Esophagus mucosa (tissue), 1 donor: ENCODE measurements around the gene MYDGF. TPM values are rescaled to one million over a fixed set of nuclear protein-coding genes. Genes with fewer than 3 reads are reported as not detected.

Experiments used
- ATAC-seq: fragments of 200-7000 bp; cut with Tn5 transposase; one replicate; pipeline ENCODE4 v1.9.1; 2020
- total RNA-seq: library from RNA; stranded (reverse); gene quantifications from one replicate; pipeline ENCODE4 v1.2.4, GENCODE V29; 2023
- donor health status: DM: yes; HTN: yes; CAD: no.

The MYDGF gene
- total RNA-seq, 1 donor from 2014 or later: 42.0 TPM

DNA sequence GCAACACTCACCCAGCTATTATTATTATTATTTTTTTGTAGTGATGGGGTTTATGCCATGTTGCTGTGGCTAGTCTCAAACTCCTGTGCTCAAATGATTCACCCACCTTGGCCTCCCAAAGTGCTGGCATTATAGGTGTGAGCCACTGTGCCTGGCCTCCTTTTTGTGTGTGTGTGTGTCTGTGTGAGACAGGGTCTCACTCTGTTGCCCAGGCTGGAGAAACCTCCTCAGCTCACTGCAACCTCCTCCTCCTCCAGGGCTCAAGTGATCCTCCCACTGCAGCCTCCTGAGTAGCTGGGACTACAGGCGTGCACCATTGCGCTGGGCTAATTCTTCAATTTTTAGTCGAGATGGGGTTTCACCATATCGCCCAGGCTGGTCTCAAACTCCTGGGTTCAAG, 3.6 kb upstream of the MYDGF start:
- ATAC-seq: no peak

GRCh38 chr19:4673216-4673615, 3.1 kb upstream of the MYDGF start:
- ATAC-seq: no peak

DNA sequence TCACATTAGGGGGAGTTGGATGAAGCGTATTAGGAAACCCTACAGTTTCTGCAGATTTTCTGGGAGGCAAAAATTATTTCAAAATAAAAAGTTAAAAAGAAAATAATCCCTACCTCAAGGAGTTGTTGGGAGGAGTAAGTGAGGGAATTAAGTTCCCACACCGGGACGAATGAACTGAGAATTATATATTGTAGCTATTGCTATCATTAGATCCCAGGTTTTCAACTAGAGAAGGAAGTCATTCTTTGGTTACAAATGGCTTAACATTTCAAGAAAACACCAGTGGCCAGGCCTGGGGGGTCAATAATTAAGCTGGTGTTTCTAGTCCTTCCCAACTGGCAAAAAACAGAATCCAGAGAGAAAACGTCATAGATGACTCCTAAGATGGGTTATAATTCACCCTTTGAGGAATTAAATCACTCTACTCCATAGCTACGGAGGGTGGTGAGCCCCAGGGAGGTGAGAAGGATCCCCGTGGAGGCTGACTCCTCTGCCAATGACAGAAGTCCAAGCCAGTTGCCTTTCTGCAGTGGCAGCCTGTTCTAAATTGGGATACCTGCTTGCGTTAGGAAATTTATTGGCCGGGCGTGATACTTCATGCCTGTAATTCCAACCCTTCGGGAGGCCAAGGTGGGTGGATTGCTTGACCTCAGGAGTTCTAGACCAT, 1.2 kb upstream of the MYDGF start:
- ATAC-seq: no peak

- no peak for ATAC-seq
Observed at GRCh38 chr19:4664642-4665041, 5.5 kb downstream of the MYDGF start.

DNA sequence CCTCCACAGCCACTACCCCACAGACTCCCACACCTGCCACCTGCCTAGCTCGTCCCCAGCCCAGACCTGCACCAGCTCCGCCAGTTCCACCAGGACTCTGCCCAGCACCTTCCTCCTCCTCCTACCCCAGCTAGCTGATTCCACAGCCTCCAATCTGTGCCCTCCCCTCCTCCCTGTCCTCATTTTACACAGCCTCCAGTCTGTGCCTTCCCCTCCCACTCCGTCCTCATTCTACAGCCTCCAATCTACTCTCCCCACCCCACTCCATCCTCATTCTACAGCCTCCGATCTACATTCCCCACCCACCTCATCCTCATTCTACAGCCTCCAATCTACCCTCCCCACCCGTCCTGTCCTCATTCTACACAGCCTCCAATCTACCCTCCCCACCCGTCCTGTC, 7.3 kb downstream of the MYDGF start:
- peak; percentile 5 for ATAC-seq

- ATAC-seq: no peak
Observed at GRCh38 chr19:4662020-4662695, 8.0 kb downstream of the MYDGF start.

DNA sequence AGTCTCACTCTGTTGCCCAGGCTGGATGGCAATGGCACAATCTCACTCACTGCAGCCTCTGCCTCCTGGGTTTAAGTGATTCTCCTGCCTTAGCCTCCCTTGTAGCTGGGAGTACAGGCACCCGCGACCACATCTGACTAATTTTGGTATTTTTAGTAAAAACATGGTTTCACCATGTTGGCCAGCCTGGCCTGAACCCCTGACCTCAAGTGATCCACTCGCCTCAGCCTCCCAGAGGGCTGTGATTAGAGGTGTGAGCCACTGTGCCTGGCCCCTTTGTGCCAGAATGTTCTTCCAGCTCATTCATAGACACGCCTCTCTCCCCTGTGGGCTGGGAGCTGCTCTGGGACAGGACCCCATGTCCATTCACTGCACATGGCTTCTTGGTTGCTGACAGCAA, 9.1 kb downstream of the MYDGF start:
- ATAC-seq: no peak

DNA sequence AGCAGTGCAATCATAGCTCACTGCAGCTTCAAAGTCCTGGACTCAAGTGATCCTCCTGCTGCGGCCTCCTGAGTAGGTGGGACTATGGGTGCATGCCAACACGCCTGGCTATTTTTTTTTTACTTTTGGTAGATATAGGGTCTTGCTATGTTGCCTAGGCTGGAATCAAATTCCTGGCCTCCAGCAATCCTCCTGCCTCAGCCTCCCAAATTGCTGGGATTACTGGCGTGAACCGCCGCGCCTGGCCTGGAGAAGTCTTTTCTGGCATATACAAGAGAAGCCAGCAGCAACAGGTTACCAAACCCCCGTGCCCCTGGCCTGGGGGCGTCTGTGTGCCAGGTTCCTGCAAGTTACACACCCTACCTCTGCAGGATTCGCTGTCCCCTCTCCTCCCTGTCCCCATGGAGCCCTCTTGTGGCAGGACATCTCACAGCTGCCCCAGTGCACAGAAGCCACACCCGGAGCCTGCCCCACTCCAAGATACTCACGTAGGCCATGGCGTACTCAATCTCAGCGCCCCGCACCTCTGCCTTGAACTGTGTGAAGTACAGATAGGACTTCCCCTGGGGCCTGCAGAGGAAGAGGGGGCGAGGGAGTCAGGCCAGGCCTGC, 9.9 kb downstream of the MYDGF start:
- peak; percentile 48 for ATAC-seq

DNA sequence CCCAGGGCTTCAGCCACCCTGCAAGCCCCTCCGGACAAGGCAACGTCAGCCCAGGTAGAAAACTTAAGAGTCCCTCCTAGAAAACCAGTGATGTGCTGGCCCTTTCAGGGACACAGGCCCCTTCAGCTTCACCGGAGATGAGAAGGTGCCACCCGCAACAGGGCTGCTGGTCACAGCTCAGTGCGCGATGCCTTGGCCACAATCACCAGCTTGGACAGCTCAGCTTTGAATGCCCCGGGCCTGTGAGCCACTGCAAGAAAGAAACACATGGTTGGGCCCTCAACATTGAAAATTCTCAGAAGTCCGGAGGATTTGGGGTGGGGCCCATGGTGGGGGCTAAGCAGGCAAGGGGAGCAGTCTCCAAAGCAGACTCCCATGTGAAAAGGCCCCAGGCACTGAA, 12.3 kb downstream of the MYDGF start:
- ATAC-seq: no peak

- no peak for ATAC-seq
Observed at GRCh38 chr19:4657262-4657661, 12.9 kb downstream of the MYDGF start.

DNA sequence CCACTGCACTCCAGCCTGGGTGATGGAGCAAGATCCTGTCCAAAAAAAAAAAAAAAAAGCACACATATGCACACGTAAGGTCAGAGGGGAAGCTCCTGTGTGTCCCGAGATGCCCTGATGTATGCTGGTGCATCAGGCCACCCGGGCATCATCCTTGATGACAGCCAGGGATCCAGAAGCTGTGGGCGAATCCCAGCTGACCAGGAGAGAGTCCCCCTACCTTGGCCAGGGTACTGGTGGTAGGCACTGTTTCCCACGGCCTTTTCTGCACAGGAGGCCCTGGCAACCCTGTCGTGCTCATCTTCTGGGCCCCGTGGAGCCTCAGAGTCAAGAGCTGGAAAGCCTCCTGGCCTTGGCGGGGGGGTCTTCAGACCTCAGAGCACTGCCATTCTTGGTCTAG, 14.0 kb downstream of the MYDGF start:
- no peak for ATAC-seq

- no peak for ATAC-seq
Observed at GRCh38 chr19:4654437-4655361, 15.4 kb downstream of the MYDGF start.

DNA sequence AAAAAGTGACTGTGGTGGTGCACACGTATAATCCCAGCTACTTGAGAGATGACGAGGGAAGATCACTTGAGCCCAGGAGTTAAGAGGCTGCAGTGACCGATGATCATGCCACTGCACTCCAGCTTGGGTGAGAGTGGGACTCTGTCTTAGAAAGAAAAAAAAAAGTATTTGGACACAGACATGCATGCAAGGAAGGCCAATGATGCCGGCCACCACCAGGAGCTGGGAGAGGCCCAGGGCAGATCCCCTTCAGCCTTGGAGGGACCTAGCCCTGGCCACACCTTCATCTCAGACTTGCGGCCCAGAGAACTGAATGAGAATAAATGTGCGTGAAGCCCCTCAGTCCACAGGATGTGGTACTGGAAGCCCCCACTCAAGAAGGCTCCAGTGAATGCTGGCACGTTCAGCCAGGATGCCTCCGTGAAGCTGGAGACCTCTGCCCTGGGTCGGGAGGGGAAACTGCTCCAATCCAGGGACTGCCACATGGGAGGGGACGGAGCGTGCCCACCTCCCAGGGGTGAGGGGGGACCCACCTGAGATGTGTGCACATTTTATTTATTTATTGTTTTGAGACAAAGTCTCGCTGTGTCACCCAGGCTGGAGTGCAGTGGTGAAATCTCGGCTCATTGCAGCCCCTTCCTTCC, 16.2 kb downstream of the MYDGF start:
- ATAC-seq: no peak

- ATAC-seq: no peak
Observed at GRCh38 chr19:4652075-4652474, 18.1 kb downstream of the MYDGF start.

GRCh38 chr19:4650159-4650558, 20.0 kb downstream of the MYDGF start:
- no peak for ATAC-seq

DNA sequence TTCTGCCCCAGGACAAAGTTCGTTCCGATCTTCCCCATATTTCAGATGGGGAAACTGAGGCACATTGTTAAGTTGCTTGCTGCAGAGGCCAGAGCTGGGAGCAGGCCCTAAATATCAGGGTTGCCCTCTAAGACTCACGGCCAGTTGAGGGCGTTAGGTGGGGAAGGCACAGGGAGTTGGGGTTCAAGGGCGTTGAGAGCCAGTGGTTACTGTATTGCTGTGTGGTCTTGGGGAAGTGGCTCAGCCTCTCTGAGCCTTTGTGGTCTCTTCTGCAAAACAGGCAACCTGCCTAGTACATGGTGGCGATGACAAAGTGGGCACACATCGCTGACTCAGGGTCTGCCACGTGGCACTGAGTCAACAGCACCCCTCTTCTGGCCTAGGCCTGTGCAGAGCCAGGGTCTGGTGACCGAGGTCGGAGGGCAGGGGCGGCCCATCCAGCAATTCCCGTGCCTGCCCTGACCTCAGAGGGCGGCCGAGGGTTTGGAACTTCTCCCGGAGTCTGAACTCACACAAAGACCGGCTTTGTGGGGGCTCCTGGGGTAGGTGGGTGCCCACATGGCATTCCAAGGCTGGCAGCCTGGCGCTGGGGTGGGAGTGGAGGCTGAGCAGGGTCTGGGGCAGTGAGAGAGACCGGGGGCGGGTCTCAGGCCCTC, 20.6 kb downstream of the MYDGF start:
- no peak for ATAC-seq

DNA sequence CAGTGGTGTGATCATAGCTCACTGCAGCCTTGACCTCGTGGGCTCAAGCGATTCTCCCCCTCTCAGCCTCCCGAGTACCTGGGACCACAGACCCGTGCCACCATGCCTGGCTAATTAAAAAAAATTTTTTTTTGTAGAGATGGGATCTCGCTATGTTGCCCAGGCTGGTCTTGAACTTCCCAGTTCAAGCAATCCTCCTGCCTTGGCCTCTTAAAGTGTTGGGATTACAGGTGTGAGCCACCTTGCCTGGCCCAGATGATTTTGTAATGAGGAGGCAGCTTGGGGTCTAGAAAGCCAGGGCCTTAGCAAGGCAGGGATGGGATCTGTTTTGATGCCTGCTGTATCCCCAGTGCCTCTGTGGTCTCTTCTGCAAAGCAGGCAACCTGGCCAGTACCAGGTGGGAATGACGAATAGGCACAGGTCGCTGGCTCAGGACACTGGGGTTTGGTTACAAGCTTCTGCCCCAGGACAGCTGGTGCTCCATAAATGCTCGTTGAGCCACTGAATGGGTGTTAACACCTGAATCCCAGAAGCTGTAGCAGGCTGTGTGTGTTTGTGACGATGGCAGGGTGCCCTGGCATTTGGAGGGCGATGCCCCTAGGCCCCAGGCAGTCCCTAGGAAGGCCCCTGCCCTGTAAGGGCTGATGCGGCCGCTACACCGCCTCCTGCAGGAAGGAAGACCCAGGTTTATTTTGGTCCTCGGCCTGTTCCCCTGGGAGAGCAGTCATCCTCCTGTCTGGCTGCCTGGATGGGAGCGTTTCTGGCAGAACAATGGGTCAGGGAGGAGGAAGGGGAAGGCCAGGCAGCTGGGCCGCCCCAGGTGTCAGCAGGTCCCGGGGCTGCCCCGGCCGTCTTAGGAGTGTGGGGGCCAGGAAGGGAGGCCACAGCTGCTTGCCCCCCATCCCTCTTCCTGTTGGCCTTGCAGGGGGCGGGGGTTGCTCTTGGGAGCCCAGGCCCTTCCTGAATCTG, 22.2 kb downstream of the MYDGF start:
- ATAC-seq: peak; percentile 53

DNA sequence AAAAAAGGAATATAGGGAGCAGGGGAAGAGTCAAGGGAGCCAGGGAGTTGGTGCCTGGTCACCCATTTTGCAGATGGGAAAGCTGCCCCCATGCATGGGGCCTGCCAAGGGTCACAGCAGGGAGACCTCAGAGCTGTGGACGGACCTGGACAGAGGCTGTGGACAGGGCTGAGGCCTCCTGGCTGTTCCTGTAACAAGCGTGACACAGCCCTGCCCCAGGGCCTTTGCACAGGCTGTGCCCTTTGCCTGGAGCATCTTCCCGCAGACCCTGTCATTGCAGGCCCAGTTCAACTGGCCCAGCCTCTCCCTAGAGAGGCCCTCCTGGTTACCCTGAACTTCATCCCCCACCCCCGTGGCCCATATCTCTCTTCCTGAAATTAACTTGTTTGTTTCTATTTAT, 24.4 kb downstream of the MYDGF start:
- ATAC-seq: no peak

DNA sequence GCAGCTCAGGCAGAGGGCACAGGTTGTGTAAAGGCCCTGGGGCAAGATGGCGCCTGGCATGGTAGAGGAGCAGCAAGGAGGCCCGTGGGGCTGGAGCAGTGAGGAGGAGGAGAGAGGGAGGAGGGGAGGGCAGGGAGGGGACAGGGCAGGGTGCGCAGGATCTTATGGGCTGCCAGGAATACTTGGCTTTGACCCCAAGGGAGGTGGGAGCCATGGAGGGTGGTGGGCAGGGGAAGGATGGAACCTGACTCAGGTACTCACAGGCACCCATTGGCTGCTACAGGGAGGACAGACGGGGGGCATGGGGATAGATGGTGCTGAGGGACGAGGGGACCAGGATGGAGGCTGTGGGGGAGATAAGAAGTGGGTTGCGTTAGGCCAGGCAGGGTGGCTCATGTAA, 27.5 kb downstream of the MYDGF start:
- ATAC-seq: no peak

- peak; percentile 48 for ATAC-seq
Observed at GRCh38 chr19:4641132-4641531, 29.0 kb downstream of the MYDGF start.
